WERI-Rb-1 (cell line): ENCODE measurements around the gene C1orf146.
"Not testable (repeated sequence)": the region's sequence is repeated elsewhere in the genome, so short reads cannot be mapped to it uniquely, and the experiment has no call there.

Experiments
- DNase-seq: peaks from one replicate; pipeline ENCODE4 v3.0.0-alpha.2; 2020
- H3K27ac ChIP-seq: fragments of 250-450 bp; sonication (Bioruptor Pico); 2 replicates; pipeline ENCODE4 v1.5.1; 2020; ENCODE audit warnings: mild to moderate bottlenecking, moderate library complexity
- H3K27me3 ChIP-seq: fragments of 250-450 bp; sonication (Bioruptor Pico); 2 replicates; pipeline ENCODE4 v1.5.1; 2021; ENCODE audit warnings: mild to moderate bottlenecking, low read depth, moderate library complexity; ENCODE audit not compliant: insufficient read depth, severe bottlenecking
- H3K36me3 ChIP-seq: fragments of 250-450 bp; sonication (Bioruptor Pico); 2 replicates; pipeline ENCODE4 v1.5.1; 2020; ENCODE audit warnings: mild to moderate bottlenecking, moderate library complexity
- H3K4me3 ChIP-seq: 2 replicates; pipeline ENCODE4 v1.5.1; 2011; ENCODE audit warnings: low read depth, mild to moderate bottlenecking, control low read depth, low read length
- H3K9me3 ChIP-seq: fragments of 250-450 bp; sonication (Bioruptor Pico); 2 replicates; pipeline ENCODE4 v1.5.1; 2021; ENCODE audit warnings: mild to moderate bottlenecking, moderate library complexity; ENCODE audit not compliant: severe bottlenecking
- TF ChIP-seq, protein P1 (sequence below): IDR thresholded peaks from 2 replicates; pipeline ENCODE4 v1.5.1; 2011; ENCODE audit warnings: low read depth, mild to moderate bottlenecking, control low read depth, inconsistent platforms, low read length

Gene C1orf146

DNA sequence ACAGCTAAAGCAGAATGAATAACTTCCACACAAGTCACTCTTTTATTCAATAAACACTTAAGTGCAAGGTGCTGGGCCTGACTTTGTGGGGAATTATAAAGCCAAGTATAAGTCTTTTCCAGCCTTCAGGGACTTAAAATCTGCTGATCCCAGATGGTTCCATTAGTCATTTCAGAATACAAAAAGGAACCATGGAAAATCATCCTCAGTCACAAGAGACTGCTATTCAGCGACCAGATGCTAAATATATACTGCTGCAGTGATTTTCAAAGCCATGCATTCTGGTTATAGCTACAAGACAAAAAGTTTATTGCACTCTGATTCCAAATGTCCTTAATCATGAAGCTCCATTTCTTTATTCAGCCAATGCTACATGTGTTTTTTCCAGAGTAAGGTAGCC, 55.3 kb downstream of the C1orf146 start:
- Histone ChIP-seq H3K9me3 (no peaks in the 10 kb centered on the region), H3K27me3 (no peaks in the 10 kb centered on the region), H3K27ac (no peak overlapping the region), H3K36me3 (peaks cover 12% of the 10 kb centered on the region), H3K4me3 (no peak overlapping the region)
- DNase-seq, result no peak
- TF ChIP-seq, protein P1, sequence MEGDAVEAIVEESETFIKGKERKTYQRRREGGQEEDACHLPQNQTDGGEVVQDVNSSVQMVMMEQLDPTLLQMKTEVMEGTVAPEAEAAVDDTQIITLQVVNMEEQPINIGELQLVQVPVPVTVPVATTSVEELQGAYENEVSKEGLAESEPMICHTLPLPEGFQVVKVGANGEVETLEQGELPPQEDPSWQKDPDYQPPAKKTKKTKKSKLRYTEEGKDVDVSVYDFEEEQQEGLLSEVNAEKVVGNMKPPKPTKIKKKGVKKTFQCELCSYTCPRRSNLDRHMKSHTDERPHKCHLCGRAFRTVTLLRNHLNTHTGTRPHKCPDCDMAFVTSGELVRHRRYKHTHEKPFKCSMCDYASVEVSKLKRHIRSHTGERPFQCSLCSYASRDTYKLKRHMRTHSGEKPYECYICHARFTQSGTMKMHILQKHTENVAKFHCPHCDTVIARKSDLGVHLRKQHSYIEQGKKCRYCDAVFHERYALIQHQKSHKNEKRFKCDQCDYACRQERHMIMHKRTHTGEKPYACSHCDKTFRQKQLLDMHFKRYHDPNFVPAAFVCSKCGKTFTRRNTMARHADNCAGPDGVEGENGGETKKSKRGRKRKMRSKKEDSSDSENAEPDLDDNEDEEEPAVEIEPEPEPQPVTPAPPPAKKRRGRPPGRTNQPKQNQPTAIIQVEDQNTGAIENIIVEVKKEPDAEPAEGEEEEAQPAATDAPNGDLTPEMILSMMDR, result no peak

GRCh38 chr1:92274939-92275338, 57.2 kb downstream of the C1orf146 start:
- Histone ChIP-seq H3K27ac (no peak overlapping the region), H3K9me3 (no peaks in the 10 kb centered on the region), H3K4me3 (no peak overlapping the region), H3K27me3 (no peaks in the 10 kb centered on the region), H3K36me3 (peaks cover 11% of the 10 kb centered on the region)
- TF ChIP-seq, protein P1, result no peak
- DNase-seq, result no peak

DNA sequence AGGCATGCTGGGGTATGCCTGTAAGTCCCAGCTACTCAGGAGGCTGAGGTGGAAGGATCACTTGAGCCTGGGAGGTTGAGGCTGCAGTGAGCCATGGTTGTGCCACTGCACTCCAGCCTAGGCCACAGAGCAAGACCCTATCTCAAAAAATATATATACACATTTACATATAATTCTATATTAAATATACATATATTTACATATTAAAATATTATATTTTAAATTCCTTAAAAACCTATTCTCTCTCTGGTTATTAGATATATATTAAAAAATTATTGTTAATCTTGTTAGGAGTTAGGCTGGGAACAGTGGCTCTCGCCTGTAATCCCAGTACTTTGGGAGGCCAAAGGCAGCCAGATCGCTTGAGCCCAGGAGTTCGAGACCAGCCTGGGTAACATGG, 58.4 kb downstream of the C1orf146 start:
- H3K27me3 ChIP-seq, result no peaks in the 10 kb centered on the region
- no peak overlapping the region for H3K27ac ChIP-seq
- DNase-seq, result no peak
- H3K36me3 ChIP-seq, result peaks cover 13% of the 10 kb centered on the region
- no peak overlapping the region for H3K4me3 ChIP-seq
- TF ChIP-seq, protein P1, result no peak
- H3K9me3 ChIP-seq, result no peaks in the 10 kb centered on the region

GRCh38 chr1:92277105-92277723, 59.5 kb downstream of the C1orf146 start:
- H3K36me3 ChIP-seq, result peaks cover 13% of the 10 kb centered on the region
- TF ChIP-seq, protein P1, result no peak
- no peaks in the 10 kb centered on the region for H3K9me3 ChIP-seq
- no peaks in the 10 kb centered on the region for H3K27me3 ChIP-seq
- H3K4me3 ChIP-seq, result no peak overlapping the region
- DNase-seq, result no peak
- H3K27ac ChIP-seq, result no peak overlapping the region

- not testable (repeated sequence) for H3K9me3 ChIP-seq, H3K27ac ChIP-seq, DNase-seq, H3K36me3 ChIP-seq, H3K27me3 ChIP-seq, H3K4me3 ChIP-seq
Measured at GRCh38 chr1:92279781-92280180, 62.1 kb downstream of the C1orf146 start.

GRCh38 chr1:92281411-92281810, 63.7 kb downstream of the C1orf146 start:
- H3K27me3 ChIP-seq, H3K4me3 ChIP-seq, H3K9me3 ChIP-seq, DNase-seq, H3K27ac ChIP-seq: not testable (repeated sequence)
- H3K36me3 ChIP-seq, result peaks cover 13% of the 10 kb centered on the region

DNA sequence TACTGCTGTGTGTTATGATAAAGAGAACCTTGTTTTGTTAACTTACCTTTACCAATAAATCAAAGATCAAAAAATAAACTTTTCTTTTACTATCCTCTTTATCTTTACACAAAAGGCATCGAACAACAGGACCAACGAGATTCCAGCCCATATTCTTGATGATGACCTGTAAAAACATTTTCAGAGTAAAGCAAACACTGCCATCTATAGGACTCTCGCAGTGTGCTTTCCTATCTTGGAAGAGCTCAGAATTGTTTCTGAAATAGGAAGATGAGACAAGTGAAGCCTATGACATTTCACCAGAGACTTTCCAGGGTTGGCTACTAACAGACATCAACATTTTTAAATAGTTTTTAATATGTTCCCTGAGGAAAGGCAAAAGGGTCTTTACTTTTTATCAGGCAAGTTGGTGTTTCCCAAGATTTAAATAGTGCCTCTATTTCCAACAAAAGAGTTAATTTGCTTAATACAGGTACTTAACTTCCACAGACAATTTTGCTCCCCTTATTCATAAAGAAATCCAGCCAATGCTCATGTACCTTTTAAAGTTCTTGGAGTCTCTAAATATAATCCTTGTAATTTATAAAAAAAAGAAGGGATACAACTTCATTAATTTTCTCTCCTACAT, 73.8 kb downstream of the C1orf146 start:
- DNase-seq, result peak; percentile 15
- Histone ChIP-seq H3K36me3 (peaks cover 11% of the 10 kb centered on the region), H3K9me3 (no peaks in the 10 kb centered on the region), H3K4me3 (no peak overlapping the region), H3K27me3 (no peaks in the 10 kb centered on the region), H3K27ac (no peak overlapping the region)
- TF ChIP-seq, protein P1, result peak; percentile 62
